HG02623 (cell line): ENCODE results near the gene SORT1.
A peak's percentile ranks its signal among the peaks of the same experiment; 100 is the strongest.
"Not testable (repeated sequence)": the region's sequence is repeated elsewhere in the genome, so short reads cannot be mapped to it uniquely, and the experiment has no call there.

Source experiments
- ATAC-seq: cut with Tn5 transposase; IDR thresholded peaks from one replicate; pipeline ENCODE4 v1.9.1; 2021; ENCODE audit warnings: moderate library complexity; ENCODE audit not compliant: unreplicated experiment

SORT1 gene

GRCh38 chr1:109301874-109302273, 95.8 kb downstream of the SORT1 start:
- no peak for ATAC-seq

- ATAC-seq: no peak
Measured at GRCh38 chr1:109300650-109301151, 97.0 kb downstream of the SORT1 start.

DNA sequence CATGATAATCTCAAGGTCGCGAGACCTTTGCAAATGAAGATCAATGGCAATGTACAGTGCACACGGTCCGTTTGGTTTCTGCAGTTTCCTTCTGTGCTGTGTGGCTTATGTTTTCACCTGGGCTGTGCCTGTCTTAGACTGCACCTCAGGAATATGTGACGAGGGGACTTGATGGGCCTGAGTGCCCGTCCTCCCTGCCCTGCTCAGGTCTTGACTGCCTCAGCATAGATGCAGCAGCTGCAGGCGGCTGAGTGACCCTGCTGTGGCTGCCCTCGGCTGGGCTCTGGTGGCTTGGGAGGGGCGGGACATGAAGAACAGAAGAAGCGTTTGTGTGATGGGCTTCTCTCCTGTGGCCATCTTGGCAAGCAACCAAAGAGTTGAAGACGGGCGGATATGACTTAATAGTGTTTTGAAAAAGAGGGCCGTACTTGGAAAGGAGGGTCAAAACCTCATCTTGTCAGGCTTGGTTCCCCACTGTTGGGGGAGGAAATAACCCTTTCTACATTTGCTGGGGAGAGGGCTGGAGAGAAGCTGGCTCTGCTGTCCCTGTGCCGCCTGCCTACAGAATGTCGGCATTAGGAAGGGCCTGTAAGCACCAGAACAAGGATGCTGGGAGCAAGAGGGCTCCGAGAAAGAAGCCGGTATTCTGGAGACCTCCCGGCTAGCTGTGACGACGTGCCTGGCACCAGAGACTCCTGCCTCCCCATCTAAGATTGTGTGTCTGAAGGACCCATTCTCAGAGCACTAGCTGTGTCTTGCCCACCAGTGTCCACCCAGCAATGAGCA, 98.0 kb downstream of the SORT1 start:
- ATAC-seq: no peak

- no peak for ATAC-seq
Measured at GRCh38 chr1:109298666-109299557, 98.8 kb downstream of the SORT1 start.

DNA sequence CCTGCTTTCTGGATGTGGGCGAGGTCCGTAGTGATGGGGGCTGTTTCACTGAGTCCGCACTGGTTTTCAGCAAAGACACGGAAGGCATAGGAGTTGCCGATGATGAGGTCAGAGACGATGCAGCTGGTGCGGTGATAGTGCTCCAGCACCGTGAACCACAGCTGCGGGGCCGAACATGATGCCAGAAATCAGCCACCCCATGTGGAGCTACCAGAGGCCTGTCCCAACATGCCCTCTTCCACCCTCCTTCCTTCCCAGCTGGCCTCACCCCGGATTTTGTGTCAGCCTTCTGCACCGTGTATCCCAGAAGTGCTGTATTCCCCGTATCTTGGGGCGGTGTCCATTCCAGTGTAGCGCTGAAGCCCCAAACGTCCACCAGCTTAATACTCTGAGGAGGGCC, 100.9 kb downstream of the SORT1 start:
- ATAC-seq: no peak

- no peak for ATAC-seq
Measured at GRCh38 chr1:109295712-109296415, 101.9 kb downstream of the SORT1 start.

DNA sequence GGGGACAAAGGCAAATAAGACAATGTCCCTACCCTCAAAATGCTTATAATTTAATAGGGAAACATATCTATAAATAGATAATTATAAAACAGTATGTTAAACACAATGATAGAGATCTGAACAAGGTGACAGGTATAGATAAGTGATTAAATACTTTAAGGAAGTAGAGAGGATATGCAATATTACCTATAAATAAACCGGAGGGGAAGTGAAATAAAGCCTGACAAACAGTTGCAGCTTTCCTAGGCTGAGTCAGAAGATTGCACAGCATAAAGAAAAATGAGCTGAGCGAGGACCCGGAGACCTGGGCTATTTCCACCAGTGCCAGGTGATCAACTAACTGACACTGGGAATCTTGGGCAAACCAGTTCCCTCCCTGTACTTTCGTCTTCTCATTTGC, 103.2 kb downstream of the SORT1 start:
- ATAC-seq: no peak

DNA sequence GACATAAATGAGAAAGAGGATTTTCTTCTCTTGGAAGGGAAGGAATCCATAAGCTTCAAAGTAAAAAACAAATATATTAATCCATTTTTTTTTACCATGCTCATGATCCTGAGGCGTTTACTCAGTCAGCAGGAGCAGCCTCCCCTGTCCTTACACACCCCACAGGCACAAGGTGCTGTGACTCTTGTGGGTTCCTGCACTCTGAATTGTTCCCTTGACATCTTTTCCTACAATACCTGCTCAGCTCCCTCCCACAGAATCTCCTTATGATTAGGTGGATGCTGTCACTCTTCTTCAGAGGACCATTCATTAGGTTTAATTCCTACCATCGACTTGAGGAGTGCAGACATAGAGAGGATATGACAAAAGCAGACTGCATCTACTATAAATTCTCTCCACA, 104.7 kb downstream of the SORT1 start:
- ATAC-seq: no peak

- no peak for ATAC-seq
Measured at GRCh38 chr1:109292364-109292763, 105.4 kb downstream of the SORT1 start.

DNA sequence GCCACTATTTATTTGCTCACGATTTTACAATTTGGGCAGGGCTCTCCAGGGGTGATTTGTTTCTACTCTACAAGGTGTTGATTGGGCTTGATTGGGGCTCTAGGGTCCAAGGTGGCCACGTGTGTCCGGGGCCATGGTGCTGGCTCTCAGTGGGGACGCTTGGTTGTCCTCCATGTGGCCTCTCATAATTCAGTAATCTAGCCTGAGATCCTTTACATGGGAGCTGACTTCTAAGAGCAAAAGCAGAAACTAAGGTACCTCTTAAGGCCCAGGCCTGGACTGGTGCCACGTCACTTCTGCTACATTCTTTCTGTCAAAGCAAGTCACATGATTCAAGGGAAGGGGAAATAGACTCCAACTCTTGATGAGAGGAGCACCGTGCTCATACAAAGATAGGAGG, 106.7 kb downstream of the SORT1 start:
- ATAC-seq: no peak

DNA sequence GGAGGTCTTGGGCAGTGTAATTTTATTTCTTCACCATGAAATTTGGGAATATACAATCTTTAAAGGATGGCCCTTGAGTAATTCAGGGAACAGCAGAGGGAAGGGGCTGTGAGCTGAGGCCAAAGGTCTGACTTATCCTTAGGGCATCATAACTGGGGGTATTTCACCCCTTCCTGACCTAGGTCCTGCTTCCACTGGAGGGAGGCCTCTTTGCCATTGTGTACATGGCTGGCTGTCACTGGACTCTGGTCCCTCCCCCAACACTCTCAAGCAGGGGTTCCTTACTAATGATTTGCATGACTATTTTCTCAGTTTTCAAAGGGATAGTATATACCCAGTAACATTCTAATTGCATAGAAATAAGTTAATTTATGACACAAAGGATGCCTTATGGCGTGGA, 107.6 kb downstream of the SORT1 start:
- no peak for ATAC-seq

DNA sequence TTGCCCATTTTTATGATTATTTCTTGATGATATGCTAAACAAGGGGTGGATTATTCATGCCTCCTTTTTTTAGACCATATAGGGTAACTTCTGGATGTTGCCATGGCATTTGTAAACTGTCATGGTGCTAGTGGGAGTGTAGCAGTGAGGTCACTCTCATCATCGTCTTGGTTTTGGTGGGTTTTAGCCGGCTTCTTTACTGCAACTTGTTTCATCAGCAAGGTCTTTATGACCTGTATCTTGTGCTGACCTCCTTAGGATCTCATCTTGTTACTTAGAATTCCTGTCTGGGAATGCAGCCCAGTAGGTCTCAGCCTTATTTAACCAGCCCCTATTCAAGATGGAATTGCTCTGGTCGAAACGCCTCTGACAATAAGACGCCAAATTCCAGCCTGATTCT, 111.0 kb downstream of the SORT1 start:
- ATAC-seq: not testable (repeated sequence)

- ATAC-seq: peak; percentile 2
Measured at GRCh38 chr1:109283748-109284600, 113.7 kb downstream of the SORT1 start.

DNA sequence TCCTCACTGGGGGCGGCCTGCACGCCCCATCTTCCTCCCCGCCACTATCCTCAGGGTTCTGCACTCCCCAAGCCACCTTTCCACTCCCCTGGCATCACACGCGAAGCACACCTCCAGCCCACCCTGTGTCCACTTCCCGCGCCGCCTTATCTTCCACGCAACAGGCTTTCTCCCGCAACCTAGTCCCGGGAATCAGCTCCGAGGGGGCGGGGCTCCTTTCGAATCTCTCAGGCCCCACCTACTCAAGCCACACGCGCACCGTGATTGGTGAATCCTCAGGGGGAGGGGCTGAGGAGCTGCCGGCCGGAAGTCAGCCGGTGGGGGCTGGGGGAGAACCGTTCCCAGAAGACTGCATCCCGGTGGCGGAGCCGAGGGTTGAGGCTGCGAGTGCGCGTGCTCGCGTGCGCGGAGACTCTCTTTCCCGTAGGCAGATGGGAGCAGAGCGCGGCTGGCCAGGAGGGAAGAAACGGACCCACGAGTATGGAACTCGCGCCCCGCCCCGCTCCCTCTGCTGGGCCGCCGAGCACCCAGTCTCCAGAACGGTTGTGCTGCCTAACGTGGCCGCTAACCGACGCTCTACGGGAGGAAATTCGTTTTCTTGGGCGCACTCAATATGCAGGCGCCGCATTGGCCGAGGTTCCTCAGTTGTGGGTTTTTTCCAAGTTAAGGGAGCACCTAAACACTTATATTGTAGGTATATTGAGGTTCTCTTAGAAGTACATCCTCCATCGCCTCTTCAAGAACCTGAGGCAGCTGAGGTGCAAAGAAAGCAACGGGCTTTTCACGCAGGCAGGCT, 114.6 kb downstream of the SORT1 start, which contains the start of gene PSRC1:
Gene PSRC1 (minus strand): TSS at position 194 of the 796 bp plus-strand sequence.
- ATAC-seq: peak; percentile 96

DNA sequence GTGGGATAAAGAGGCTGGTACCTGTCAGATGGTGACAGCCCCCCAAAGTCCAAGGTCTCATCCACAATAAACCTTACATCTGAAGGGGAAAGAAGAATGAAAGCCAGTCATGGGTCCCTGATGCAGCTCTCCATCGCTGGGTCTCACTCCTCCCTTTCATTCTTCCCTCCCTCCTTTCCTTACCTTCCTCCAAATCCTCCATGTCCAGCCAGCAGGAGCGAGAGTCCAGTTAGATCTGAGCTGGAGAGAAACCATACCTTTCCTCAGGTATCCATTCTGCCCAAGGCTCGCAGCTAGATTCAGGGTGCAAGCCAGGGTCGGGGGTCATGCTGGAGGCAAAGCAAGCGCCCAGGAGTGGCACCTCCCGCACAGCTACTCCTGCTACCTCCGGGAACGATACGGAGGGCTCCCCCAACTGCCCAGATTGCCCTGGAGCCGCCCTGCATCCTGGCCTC, 115.2 kb downstream of the SORT1 start:
- ATAC-seq: no peak

GRCh38 chr1:109281680-109282496, 115.8 kb downstream of the SORT1 start:
- ATAC-seq: no peak

DNA sequence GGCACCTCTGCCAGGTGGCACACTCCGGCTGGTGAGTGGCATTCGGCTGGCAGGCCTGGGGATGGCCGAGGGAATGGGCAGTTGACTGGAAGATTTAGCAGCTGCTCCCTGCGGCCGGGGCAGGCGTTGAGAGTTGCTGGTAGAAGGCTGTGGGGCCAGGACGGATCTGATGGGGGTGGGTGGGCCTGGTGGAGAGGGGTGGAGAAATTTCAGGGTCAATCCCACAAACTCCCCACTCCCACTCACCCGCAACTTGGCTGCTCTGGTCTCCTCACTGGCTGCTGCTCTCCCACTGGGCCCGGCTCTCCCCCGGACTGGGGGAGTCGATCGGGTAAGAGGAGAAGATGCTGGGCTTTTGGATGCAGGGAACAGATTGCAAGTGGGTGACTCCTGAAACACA, 116.9 kb downstream of the SORT1 start:
- no peak for ATAC-seq

GRCh38 chr1:109279615-109280278, 118.0 kb downstream of the SORT1 start:
- ATAC-seq: no peak
